ENCODE data around the gene GPR161.

GRCh38 chr1:168138134-168138533, 1.4 kb upstream of the GPR161 start:
- TF ChIP-seq POLR2A (IDR thresholded peaks at IDR 0.05; ENCODE audit: low read length) (no peak), EHMT2 (IDR thresholded peaks at IDR 0.05; ENCODE audit: low read depth) (no peak), EP300 (IDR thresholded peaks at IDR 0.05) (no peak), USF2 (IDR thresholded peaks at IDR 0.05) (no peak), ZFP36 (IDR thresholded peaks at IDR 0.05; ENCODE audit: borderline replicate concordance, partially characterized antibody) (no peak), KDM5A (IDR thresholded peaks at IDR 0.05) (no peak), RNF2 (IDR thresholded peaks at IDR 0.05; ENCODE audit: borderline replicate concordance, low read depth) (no peak), JUN (IDR thresholded peaks at IDR 0.05) (no peak)
- TF ChIP-seq, protein P1, sequence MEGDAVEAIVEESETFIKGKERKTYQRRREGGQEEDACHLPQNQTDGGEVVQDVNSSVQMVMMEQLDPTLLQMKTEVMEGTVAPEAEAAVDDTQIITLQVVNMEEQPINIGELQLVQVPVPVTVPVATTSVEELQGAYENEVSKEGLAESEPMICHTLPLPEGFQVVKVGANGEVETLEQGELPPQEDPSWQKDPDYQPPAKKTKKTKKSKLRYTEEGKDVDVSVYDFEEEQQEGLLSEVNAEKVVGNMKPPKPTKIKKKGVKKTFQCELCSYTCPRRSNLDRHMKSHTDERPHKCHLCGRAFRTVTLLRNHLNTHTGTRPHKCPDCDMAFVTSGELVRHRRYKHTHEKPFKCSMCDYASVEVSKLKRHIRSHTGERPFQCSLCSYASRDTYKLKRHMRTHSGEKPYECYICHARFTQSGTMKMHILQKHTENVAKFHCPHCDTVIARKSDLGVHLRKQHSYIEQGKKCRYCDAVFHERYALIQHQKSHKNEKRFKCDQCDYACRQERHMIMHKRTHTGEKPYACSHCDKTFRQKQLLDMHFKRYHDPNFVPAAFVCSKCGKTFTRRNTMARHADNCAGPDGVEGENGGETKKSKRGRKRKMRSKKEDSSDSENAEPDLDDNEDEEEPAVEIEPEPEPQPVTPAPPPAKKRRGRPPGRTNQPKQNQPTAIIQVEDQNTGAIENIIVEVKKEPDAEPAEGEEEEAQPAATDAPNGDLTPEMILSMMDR (IDR thresholded peaks at IDR 0.05) = no peak

Measured in A549 (cell line).